K562 (cell line): ENCODE measurements around the gene RNF4. TPM values are rescaled to one million over a fixed set of nuclear protein-coding genes. Genes with fewer than 3 reads are reported as not detected.
A peak's percentile ranks its signal among the peaks of the same experiment; 100 is the strongest.

ENCODE experiments used
- ILF3 ChIP-seq: fragments of 450-650 bp; IDR thresholded peaks from 2 replicates; pipeline ENCODE4 v1.6.1; 2018; ENCODE audit warnings: antibody characterized with exemption, mild to moderate bottlenecking, moderate library complexity, borderline replicate concordance
- KAT2B ChIP-seq: IDR thresholded peaks from one replicate; pipeline ENCODE4 v1.6.1; 2012; ENCODE audit warnings: low read depth, mild to moderate bottlenecking, control low read depth, inconsistent platforms, low read length, moderate library complexity
- PPARD ChIP-seq: fragments of 250-450 bp; sonication (Bioruptor Pico); IDR thresholded peaks from 2 replicates; pipeline ENCODE4 v1.8.0; 2022; ENCODE audit warnings: inconsistent platforms, mild to moderate bottlenecking, moderate library complexity
- SOX6 ChIP-seq: fragments of 450-650 bp; IDR thresholded peaks from 2 replicates; pipeline ENCODE4 v1.6.1; 2014; ENCODE audit warnings: mild to moderate bottlenecking
- SRSF7 ChIP-seq: fragments of 200-400 bp; formaldehyde crosslinking; optimal IDR thresholded peaks from 2 replicates; pipeline ENCODE3; 2017; ENCODE audit warnings: mild to moderate bottlenecking, low read depth, low read length
- polyA plus RNA-seq, 8 experiments: library from polyadenylated mRNA; depleted of rRNA in 4 of 8; stranded (reverse) in 5 of 8; unstranded in 3 of 8; fragments of >200 nt; fragmentation: Nextera tagmentation in 2 of 8; fragmentation: Illumina TruSeq in 1 of 8; extraction: Ambion mirVana in 2 of 8; extraction: Trizol in 1 of 8; gene quantifications; 2 replicates each; pipeline versions ENCODE4 v1.2.1 to v1.2.3, GENCODE V29; 2011 to 2014; ENCODE audit warnings: inconsistent platforms in 1 of 8, missing spikeins in 1 of 8
- total RNA-seq, 7 experiments: library from RNA; depleted of rRNA in 6 of 7; stranded (reverse); fragments of >200 nt in 6 of 7; fragmentation: Illumina TruSeq in 2 of 7; extraction: Trizol in 2 of 7; gene quantifications; 2 replicates each; pipeline versions ENCODE4 v1.2.1 to v1.2.3, GENCODE V29; 2011 to 2021; ENCODE audit warnings: low replicate concordance in 1 of 7
- TF ChIP-seq, protein P1 (sequence below): fragments of 450-650 bp; IDR thresholded peaks from 2 replicates; pipeline ENCODE4 v1.6.1; 2016; ENCODE audit warnings: mild to moderate bottlenecking, moderate library complexity
- TF ChIP-seq, protein P2 (sequence below), 2 experiments: fragments of 450-650 bp; IDR thresholded peaks; 2 replicates each; pipeline ENCODE4 v1.6.1; 2018; ENCODE audit warnings: mild to moderate bottlenecking in 2 of 2, low read depth in 1 of 2; ENCODE audit not compliant: partially characterized antibody in 2 of 2
- TF ChIP-seq, protein P3 (sequence below): fragments of 250-450 bp; sonication (Bioruptor Pico); IDR thresholded peaks from 2 replicates; pipeline ENCODE4 v1.9.0; 2021; ENCODE audit warnings: mild to moderate bottlenecking
- TF ChIP-seq, protein P4 (sequence below): sonication (generic); formaldehyde crosslinking; IDR thresholded peaks from 2 replicates; pipeline ENCODE4 v1.8.1; 2023; ENCODE audit warnings: mild to moderate bottlenecking, missing genetic modification reagents

Gene RNF4
- total and polyA plus RNA-seq, 9 of the 15 experiments (the other 6 are each of a cell fraction or from before 2014, with no cell fraction given) = 19.2 to 59.3 (median 44.8) TPM

DNA sequence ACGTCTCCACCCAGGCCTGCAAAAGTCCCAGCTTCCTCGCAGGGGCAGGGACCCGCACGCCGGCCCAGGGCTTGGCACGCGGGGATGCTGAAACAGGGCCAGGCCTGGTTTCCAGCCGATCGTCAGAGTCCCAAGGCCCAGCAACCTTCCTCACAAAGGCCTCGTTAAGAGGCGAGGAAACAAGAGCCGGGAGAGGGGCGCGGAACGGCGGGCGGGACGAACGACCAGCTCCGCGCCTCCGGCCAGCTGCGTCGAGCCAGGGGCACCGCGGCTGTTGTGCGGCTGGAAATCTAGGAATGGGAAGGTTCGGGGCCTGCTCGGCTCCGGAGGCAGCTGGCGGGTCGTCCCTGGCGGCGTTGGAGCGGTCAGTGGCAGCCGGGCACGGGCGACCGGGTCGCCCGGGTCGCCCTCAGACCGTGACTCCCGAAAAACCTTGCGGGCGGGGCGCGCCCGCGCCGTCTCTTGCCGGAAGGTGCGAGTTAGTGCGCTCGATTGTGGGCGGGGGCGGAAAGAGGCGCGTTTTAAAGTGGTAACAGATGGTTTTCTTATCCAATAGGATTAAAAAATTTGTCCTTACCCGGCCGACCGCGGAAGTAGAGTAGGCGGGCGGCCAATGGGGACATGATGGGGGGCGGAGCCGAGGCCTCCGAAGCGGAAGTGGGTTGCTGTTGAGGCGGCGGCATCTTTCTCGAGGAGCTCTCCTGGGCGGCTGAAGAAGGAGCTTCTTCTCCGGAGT lies at the start of gene RNF4 (continued):
- TF ChIP-seq, protein P1, sequence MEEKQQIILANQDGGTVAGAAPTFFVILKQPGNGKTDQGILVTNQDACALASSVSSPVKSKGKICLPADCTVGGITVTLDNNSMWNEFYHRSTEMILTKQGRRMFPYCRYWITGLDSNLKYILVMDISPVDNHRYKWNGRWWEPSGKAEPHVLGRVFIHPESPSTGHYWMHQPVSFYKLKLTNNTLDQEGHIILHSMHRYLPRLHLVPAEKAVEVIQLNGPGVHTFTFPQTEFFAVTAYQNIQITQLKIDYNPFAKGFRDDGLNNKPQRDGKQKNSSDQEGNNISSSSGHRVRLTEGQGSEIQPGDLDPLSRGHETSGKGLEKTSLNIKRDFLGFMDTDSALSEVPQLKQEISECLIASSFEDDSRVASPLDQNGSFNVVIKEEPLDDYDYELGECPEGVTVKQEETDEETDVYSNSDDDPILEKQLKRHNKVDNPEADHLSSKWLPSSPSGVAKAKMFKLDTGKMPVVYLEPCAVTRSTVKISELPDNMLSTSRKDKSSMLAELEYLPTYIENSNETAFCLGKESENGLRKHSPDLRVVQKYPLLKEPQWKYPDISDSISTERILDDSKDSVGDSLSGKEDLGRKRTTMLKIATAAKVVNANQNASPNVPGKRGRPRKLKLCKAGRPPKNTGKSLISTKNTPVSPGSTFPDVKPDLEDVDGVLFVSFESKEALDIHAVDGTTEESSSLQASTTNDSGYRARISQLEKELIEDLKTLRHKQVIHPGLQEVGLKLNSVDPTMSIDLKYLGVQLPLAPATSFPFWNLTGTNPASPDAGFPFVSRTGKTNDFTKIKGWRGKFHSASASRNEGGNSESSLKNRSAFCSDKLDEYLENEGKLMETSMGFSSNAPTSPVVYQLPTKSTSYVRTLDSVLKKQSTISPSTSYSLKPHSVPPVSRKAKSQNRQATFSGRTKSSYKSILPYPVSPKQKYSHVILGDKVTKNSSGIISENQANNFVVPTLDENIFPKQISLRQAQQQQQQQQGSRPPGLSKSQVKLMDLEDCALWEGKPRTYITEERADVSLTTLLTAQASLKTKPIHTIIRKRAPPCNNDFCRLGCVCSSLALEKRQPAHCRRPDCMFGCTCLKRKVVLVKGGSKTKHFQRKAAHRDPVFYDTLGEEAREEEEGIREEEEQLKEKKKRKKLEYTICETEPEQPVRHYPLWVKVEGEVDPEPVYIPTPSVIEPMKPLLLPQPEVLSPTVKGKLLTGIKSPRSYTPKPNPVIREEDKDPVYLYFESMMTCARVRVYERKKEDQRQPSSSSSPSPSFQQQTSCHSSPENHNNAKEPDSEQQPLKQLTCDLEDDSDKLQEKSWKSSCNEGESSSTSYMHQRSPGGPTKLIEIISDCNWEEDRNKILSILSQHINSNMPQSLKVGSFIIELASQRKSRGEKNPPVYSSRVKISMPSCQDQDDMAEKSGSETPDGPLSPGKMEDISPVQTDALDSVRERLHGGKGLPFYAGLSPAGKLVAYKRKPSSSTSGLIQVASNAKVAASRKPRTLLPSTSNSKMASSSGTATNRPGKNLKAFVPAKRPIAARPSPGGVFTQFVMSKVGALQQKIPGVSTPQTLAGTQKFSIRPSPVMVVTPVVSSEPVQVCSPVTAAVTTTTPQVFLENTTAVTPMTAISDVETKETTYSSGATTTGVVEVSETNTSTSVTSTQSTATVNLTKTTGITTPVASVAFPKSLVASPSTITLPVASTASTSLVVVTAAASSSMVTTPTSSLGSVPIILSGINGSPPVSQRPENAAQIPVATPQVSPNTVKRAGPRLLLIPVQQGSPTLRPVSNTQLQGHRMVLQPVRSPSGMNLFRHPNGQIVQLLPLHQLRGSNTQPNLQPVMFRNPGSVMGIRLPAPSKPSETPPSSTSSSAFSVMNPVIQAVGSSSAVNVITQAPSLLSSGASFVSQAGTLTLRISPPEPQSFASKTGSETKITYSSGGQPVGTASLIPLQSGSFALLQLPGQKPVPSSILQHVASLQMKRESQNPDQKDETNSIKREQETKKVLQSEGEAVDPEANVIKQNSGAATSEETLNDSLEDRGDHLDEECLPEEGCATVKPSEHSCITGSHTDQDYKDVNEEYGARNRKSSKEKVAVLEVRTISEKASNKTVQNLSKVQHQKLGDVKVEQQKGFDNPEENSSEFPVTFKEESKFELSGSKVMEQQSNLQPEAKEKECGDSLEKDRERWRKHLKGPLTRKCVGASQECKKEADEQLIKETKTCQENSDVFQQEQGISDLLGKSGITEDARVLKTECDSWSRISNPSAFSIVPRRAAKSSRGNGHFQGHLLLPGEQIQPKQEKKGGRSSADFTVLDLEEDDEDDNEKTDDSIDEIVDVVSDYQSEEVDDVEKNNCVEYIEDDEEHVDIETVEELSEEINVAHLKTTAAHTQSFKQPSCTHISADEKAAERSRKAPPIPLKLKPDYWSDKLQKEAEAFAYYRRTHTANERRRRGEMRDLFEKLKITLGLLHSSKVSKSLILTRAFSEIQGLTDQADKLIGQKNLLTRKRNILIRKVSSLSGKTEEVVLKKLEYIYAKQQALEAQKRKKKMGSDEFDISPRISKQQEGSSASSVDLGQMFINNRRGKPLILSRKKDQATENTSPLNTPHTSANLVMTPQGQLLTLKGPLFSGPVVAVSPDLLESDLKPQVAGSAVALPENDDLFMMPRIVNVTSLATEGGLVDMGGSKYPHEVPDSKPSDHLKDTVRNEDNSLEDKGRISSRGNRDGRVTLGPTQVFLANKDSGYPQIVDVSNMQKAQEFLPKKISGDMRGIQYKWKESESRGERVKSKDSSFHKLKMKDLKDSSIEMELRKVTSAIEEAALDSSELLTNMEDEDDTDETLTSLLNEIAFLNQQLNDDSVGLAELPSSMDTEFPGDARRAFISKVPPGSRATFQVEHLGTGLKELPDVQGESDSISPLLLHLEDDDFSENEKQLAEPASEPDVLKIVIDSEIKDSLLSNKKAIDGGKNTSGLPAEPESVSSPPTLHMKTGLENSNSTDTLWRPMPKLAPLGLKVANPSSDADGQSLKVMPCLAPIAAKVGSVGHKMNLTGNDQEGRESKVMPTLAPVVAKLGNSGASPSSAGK = peak; percentile 99
- no peak for TF ChIP-seq SOX6
- TF ChIP-seq KAT2B = no peak
- no peak for TF ChIP-seq SRSF7
- TF ChIP-seq, protein P2, sequence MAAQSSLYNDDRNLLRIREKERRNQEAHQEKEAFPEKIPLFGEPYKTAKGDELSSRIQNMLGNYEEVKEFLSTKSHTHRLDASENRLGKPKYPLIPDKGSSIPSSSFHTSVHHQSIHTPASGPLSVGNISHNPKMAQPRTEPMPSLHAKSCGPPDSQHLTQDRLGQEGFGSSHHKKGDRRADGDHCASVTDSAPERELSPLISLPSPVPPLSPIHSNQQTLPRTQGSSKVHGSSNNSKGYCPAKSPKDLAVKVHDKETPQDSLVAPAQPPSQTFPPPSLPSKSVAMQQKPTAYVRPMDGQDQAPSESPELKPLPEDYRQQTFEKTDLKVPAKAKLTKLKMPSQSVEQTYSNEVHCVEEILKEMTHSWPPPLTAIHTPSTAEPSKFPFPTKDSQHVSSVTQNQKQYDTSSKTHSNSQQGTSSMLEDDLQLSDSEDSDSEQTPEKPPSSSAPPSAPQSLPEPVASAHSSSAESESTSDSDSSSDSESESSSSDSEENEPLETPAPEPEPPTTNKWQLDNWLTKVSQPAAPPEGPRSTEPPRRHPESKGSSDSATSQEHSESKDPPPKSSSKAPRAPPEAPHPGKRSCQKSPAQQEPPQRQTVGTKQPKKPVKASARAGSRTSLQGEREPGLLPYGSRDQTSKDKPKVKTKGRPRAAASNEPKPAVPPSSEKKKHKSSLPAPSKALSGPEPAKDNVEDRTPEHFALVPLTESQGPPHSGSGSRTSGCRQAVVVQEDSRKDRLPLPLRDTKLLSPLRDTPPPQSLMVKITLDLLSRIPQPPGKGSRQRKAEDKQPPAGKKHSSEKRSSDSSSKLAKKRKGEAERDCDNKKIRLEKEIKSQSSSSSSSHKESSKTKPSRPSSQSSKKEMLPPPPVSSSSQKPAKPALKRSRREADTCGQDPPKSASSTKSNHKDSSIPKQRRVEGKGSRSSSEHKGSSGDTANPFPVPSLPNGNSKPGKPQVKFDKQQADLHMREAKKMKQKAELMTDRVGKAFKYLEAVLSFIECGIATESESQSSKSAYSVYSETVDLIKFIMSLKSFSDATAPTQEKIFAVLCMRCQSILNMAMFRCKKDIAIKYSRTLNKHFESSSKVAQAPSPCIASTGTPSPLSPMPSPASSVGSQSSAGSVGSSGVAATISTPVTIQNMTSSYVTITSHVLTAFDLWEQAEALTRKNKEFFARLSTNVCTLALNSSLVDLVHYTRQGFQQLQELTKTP (IDR thresholded peaks at IDR 0.05; ENCODE audit: low read depth in 1 of 2, partially characterized antibody in 2 of 2) = no peak
- TF ChIP-seq PPARD (CRISPR knock-in tag) = no peak
- TF ChIP-seq, protein P3, sequence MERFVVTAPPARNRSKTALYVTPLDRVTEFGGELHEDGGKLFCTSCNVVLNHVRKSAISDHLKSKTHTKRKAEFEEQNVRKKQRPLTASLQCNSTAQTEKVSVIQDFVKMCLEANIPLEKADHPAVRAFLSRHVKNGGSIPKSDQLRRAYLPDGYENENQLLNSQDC (CRISPR knock-in tag) = no peak
- TF ChIP-seq ILF3 = no peak
- TF ChIP-seq, protein P4, sequence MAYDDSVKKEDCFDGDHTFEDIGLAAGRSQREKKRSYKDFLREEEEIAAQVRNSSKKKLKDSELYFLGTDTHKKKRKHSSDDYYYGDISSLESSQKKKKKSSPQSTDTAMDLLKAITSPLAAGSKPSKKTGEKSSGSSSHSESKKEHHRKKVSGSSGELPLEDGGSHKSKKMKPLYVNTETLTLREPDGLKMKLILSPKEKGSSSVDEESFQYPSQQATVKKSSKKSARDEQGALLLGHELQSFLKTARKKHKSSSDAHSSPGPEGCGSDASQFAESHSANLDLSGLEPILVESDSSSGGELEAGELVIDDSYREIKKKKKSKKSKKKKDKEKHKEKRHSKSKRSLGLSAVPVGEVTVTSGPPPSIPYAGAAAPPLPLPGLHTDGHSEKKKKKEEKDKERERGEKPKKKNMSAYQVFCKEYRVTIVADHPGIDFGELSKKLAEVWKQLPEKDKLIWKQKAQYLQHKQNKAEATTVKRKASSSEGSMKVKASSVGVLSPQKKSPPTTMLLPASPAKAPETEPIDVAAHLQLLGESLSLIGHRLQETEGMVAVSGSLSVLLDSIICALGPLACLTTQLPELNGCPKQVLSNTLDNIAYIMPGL (CRISPR knock-in tag) = no peak; the same call in 1 of the 2 replicates
